GM10847 (cell line): ENCODE results near the gene POLR2L.
A peak's percentile ranks its signal among the peaks of the same experiment; 100 is the strongest.

Source experiments
- POLR2A ChIP-seq: IDR thresholded peaks from 2 replicates; pipeline ENCODE4 v1.6.1; 2011; ENCODE audit not compliant: insufficient read length; ENCODE audit errors: extremely low read depth

POLR2L gene

DNA sequence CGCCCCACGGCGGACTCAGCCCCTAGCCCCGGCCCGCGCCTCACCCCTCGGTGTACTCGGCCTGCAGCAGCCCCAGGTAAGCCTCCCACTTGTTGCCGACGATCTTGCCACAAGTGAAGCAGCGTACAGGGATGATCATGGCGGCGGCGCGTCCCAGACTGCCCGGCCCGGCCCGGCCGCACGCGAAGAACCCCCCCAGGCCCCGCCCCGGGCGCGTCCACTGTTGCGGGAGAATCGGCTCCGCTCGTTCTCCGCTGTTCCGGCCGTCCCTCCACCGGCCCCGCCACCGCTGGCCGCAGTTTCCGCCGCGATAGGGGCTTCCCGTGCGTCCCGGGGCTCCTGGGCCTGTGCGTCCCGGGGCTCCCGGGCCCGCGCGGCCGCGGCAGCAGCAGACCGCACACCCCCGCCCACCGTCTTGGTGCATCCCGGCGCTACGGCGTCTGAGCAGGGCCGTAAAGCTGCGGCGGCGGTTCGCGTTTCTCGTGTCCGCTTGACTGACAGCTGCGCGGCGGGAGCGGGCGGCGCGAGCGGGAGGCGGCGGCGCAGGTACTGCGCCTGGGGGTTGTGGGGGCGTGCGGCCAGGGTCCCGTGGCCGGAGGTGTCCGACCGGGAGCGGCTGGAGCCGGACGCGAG, at the start of gene POLR2L, which contains the start of gene TSPAN4:
Gene POLR2L (minus strand): TSS at position 160 of the 633 bp plus-strand sequence. CDS start 21 bp downstream, at position 139.
Gene TSPAN4 (plus strand): TSS at position 483 of the 633 bp plus-strand sequence. CDS start 7,453 bp downstream, outside the sequence.
- peak; percentile 99 for TF ChIP-seq POLR2A

DNA sequence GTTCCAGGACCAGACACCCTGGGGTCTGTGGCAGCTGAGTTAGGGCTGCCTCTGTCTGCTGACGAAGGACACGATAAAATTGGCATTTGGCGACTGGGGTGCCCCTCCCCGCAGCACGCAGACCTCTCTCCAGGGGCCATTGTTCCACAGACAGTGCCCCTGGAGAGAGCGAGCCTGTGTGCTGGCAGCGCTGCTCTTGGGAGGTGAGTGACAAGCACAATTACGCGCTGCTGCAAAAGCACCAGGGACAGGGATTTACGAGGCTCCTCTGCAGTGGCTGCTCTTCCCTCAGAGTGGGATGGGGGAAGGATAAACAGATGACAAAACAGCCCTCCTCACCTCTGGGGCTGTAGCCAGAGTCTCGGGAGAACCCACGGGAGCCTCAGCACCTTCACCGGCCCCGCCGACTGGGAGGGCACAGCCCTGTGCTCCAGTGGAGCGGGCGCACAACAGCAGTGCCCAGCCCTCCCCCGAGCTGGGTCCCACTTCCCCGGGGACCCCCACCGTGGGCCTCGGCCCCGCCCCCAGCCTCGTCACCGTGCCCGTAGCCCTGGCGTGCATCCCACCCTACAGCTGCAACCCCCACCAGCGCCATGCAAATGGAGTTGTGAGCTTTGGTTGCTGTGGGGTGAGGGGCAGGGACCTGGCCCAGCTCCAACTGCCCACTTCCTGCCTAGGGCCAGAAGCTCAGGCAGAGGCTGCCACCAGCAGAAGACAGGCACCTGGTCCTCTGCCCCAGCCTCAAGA, 48.6 kb upstream of the POLR2L start:
- no peak for TF ChIP-seq POLR2A

- no peak for TF ChIP-seq POLR2A
These were observed 47.6 kb upstream of the POLR2L start for GRCh38 chr11:889687-890475.

GRCh38 chr11:889257-889656, 46.9 kb upstream of the POLR2L start:
- TF ChIP-seq POLR2A, result no peak

DNA sequence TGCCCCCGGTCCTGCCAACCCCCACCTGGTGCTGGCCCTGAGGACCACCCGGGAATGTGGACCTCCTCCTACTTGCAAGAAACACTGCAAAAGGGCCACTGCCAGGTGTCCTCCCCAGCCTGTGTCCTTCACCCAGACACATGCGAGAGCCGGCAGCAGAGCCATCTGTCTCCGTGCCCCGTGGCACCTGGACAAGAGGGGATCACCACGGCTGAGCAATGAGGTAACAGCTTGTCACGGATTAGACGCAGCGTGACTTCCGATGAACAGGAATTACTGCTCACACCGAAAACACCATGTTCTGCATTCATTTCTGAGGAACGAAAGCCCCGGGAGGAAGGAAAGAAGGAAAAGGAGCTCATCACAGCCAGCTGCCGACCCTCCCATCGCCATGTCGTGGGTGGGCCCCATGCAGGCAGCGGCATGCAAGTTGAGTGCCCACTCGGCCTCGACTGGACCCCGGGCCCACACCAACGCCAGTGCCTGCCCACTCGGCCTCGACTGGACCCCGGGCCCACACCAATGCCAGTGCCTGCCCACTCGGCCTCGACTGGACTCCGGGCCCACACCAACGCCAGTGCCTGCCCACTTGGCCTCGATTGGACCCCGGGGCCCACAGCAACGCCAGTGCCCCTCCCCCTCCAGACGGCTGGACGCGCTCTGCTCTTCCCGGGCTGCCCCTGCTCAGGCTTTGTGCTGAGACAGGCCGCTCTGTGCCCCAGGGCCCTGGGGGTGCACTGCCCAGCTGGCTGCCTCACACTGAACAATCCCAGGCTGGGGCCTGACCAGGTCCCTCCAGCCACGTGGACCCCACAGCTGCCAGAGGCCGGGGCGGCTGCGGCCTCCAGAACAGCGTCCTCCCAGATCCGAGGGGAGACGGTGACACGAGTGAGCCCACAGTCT, 46.2 kb upstream of the POLR2L start:
- TF ChIP-seq POLR2A, result no peak

DNA sequence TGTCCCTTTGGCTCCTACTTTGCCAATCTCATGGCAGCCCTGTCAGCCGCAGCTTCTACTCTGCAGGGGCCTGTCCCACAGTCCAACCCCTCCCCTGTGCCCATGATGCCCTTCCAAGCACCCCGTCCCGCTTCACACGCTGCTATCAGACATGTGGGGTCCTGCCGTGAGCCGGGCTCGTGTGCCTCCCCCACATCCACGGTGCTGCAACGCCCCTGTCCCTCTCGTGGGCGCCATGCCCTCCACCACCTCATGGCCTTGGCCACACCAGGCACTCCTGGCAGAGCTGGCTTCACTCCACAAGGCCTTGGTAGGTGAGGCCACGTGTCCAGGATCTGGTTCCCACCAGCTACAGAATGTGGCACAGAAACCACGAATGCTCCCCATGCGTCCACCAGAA, 45.3 kb upstream of the POLR2L start:
- no peak for TF ChIP-seq POLR2A

DNA sequence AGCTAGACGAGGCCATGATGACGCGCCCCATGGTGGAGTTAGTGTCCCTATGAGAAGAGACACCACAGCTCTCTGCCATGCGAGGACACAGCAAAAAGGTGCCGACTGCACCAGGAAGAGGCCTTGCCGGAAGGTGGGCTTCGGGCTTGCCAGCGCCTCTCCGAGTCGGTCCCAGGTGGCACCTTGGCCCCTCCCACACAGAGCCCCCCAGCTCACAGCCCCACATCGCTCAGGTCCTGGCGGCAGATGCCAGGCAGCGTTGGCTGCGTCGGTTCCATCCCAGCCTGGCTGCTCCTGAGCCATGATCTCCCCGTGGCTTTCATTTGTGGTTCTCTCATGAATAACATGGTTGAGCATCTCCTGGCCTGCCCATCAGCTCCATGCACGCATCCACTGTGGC, 44.2 kb upstream of the POLR2L start:
- no peak for TF ChIP-seq POLR2A

DNA sequence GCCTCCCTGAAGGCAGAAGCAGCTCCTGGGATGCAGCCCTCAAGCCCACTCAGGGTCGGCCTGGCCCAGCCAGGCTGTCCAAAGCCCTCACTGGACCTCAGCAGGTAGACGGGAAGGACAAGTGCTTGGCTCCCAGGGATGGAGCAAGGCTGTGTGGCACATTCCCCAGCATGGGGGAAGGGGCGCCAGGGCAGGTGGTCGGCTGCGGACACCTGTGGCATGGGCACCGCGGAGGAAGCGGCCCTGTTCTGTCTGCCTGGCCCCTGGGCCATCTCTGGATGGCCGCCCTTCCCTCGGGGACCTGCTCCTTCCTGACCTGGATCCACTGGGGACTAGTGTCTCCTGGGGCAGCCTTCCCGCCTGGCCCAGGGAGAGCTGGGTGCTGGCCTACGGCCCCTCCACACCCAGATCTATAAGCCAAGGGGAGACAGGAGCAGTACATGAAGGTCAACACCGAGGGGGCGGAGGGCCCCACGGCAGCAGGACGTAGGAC, 42.3 kb upstream of the POLR2L start:
- no peak for TF ChIP-seq POLR2A

DNA sequence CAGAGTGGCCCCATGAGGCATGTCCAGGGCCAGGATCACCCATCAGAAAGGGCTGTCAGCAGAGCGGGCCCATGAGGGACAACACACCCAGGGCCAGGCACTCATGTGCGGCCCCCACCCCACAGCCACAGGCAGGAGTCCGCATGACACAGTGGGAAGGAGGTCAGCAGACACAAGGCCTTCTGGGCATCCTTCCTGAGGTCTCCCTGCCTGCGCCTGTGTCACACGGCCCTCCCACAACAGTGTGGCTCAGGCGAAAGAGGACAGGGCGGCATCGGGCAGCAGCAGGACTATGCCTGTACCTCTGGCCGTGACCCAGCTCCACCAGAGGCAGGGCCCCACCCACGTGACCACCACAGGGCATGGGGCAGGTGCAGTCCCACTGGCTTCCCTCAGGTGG, 41.2 kb upstream of the POLR2L start:
- no peak for TF ChIP-seq POLR2A

DNA sequence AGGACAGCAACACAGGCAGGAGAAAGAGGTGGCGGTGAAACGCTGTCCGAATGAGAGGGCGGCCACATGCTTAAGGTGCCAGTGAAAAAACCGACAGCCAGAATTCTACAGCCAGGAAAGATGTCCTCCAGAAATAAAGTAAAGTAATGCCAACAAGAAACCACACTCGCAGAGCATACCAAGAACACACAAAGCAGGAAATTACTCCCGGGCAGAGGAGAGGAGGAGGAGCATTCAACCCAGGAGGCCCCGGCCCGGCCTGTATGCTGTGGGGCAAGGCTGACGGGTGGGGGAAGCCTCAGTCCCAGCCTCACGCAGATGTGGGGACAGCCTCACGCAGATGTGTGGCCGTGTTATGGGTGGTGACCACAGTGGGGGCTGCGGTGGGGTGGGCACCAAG, 40.3 kb upstream of the POLR2L start:
- no peak for TF ChIP-seq POLR2A

DNA sequence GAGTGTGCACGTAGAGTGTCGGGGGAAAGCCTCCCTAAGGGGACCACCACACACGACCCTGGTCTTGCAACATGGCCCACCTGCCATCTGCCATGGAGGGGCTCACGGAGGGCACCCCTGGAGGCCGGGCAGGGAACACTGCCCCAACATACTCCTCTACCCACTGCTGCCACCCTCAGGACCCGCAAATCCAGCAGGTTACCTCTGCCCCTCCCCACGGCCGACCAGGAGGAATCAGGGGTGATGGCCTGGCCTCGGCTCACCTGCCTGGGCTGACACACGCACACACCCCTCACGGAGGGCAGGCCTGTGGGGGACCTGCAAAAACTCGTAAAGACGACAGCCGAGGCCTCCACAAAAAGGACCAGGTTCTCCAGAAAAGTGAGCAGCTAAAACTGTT, 38.1 kb upstream of the POLR2L start:
- no peak for TF ChIP-seq POLR2A

GRCh38 chr11:877565-877964, 35.2 kb upstream of the POLR2L start:
- no peak for TF ChIP-seq POLR2A

DNA sequence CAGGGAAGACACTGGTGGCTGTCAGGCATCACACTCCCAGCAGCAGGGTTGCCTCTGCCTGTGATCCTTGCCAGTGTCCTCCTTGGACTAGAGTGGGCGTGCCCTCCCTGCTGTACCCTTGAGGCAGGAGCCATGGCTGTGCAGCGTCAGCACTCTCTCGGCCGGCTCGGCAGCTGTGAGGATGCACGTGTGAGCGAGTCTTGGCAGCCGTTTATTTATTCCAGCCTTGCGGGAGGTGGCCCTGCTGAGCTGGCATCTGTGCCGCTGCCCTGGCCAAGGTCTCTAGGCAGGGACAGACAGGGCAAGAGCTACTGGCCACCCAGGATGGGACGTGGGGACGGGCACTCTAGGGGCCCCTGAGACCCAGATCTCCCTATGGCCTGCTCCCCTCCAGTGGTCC, 34.2 kb upstream of the POLR2L start:
- TF ChIP-seq POLR2A, result no peak

- TF ChIP-seq POLR2A, result no peak
These were observed 33.5 kb upstream of the POLR2L start for GRCh38 chr11:875769-876301.
